Osteoblast (primary cell): ENCODE measurements around the gene SLC11A2. TPM values are rescaled to one million over a fixed set of nuclear protein-coding genes. Genes with fewer than 3 reads are reported as not detected.

Experiments used
- DNase-seq: peaks from one replicate; pipeline ENCODE4 v3.0.0; 2011; ENCODE audit warnings: low spot score, mixed read lengths; ENCODE audit not compliant: insufficient read length; ENCODE audit errors: missing footprints
- H2AFZ ChIP-seq: 2 replicates; pipeline ENCODE4 v1.6.0; 2011; ENCODE audit warnings: mild to moderate bottlenecking, low read length
- H3K27ac ChIP-seq: 2 replicates; pipeline ENCODE4 v1.5.1; 2011; ENCODE audit warnings: mild to moderate bottlenecking, low read depth, low read length, moderate library complexity
- H3K27me3 ChIP-seq: 2 replicates; pipeline ENCODE4 v1.6.0; 2012; ENCODE audit warnings: mild to moderate bottlenecking, control low read depth, inconsistent platforms, low read length, moderate library complexity; ENCODE audit not compliant: insufficient read depth
- H3K36me3 ChIP-seq: 2 replicates; pipeline ENCODE4 v1.5.1; 2011; ENCODE audit warnings: mild to moderate bottlenecking, low read length, control low read depth, moderate library complexity; ENCODE audit not compliant: insufficient read depth
- H3K4me1 ChIP-seq: 2 replicates; pipeline ENCODE4 v1.5.1; 2011; ENCODE audit warnings: mild to moderate bottlenecking, low read length, control low read depth, moderate library complexity; ENCODE audit not compliant: insufficient read depth
- H3K4me2 ChIP-seq: 2 replicates; pipeline ENCODE4 v1.6.0; 2011; ENCODE audit warnings: mild to moderate bottlenecking, low read length; ENCODE audit not compliant: insufficient read depth
- H3K4me3 ChIP-seq: fragments of 200-600 bp; sonication (generic); 3 replicates; pipeline ENCODE4 v1.5.1; 2012; ENCODE audit warnings: mild to moderate bottlenecking, low read length, inconsistent platforms; ENCODE audit not compliant: insufficient read depth
- H3K79me2 ChIP-seq: 2 replicates; pipeline ENCODE4 v1.6.0; 2012; ENCODE audit warnings: mild to moderate bottlenecking, low read length, control low read depth, inconsistent platforms; ENCODE audit not compliant: insufficient read depth
- H3K9me3 ChIP-seq: 2 replicates; pipeline ENCODE4 v1.5.1; 2011; ENCODE audit warnings: low read depth, low read length, control low read depth
- H4K20me1 ChIP-seq: 2 replicates; pipeline ENCODE4 v1.6.0; 2012; ENCODE audit warnings: mild to moderate bottlenecking, low read length, control low read depth; ENCODE audit not compliant: insufficient read depth
- CTCF ChIP-seq: IDR thresholded peaks from 2 replicates; pipeline ENCODE4 v1.5.1; 2011; ENCODE audit warnings: mild to moderate bottlenecking, low read depth, low read length, moderate library complexity; ENCODE audit errors: extremely low read depth
- total RNA-seq: library from RNA; depleted of rRNA; stranded (reverse); fragments of >200 nt; gene quantifications from 2 replicates; pipeline ENCODE4 v1.2.3, GENCODE V29; 2012

Gene SLC11A2
- total RNA-seq, 1 donor, result 64.4 TPM

GRCh38 chr12:50948798-50949197 is 77.4 kb downstream of the SLC11A2 start:
- Histone ChIP-seq H3K36me3 (no peaks in the 10 kb centered on the region), H3K27ac (no peak overlapping the region), H3K4me1 (peaks cover 5% of the 10 kb centered on the region), H3K4me2 (no peak overlapping the region), H4K20me1 (no peaks in the 10 kb centered on the region), H3K4me3 (no peak overlapping the region), H3K79me2 (no peaks in the 10 kb centered on the region), H3K9me3 (no peaks in the 10 kb centered on the region), H2AFZ (no peak overlapping the region), H3K27me3 (no peaks in the 10 kb centered on the region)
- TF ChIP-seq CTCF, result no peak
- DNase-seq, result peak; percentile 69

- peak; percentile 54 for DNase-seq
- no peaks in the 10 kb centered on the region for H4K20me1 ChIP-seq
- no peaks in the 10 kb centered on the region for H3K9me3 ChIP-seq
- H2AFZ ChIP-seq, result no peak overlapping the region
- H3K27ac ChIP-seq, result no peak overlapping the region
- H3K36me3 ChIP-seq, result no peaks in the 10 kb centered on the region
- H3K4me3 ChIP-seq, result no peak overlapping the region
- no peak for TF ChIP-seq CTCF
- peaks cover 5% of the 10 kb centered on the region for H3K4me1 ChIP-seq
- H3K4me2 ChIP-seq, result no peak overlapping the region
- no peaks in the 10 kb centered on the region for H3K79me2 ChIP-seq
- H3K27me3 ChIP-seq, result no peaks in the 10 kb centered on the region
Observed at GRCh38 chr12:50947933-50948626, 78.1 kb downstream of the SLC11A2 start.

- TF ChIP-seq CTCF, result no peak
- no peak overlapping the region for H3K4me3 ChIP-seq
- H3K79me2 ChIP-seq, result no peaks in the 10 kb centered on the region
- H3K4me2 ChIP-seq, result no peak overlapping the region
- DNase-seq, result no peak
- H3K27ac ChIP-seq, result no peak overlapping the region
- peaks cover 13% of the 10 kb centered on the region for H3K4me1 ChIP-seq
- H4K20me1 ChIP-seq, result no peaks in the 10 kb centered on the region
- no peaks in the 10 kb centered on the region for H3K9me3 ChIP-seq
- H3K27me3 ChIP-seq, result no peaks in the 10 kb centered on the region
- no peak overlapping the region for H2AFZ ChIP-seq
- H3K36me3 ChIP-seq, result no peaks in the 10 kb centered on the region
Observed at GRCh38 chr12:50937653-50938052, 88.5 kb downstream of the SLC11A2 start.

GRCh38 chr12:50936821-50937530 is 89.2 kb downstream of the SLC11A2 start:
- DNase-seq, result peak; percentile 31
- no peaks in the 10 kb centered on the region for H4K20me1 ChIP-seq
- no peak overlapping the region for H3K27ac ChIP-seq
- TF ChIP-seq CTCF, result no peak
- no peak overlapping the region for H3K4me2 ChIP-seq
- H3K4me3 ChIP-seq, result no peak overlapping the region
- no peaks in the 10 kb centered on the region for H3K79me2 ChIP-seq
- H3K36me3 ChIP-seq, result no peaks in the 10 kb centered on the region
- no peaks in the 10 kb centered on the region for H3K9me3 ChIP-seq
- peaks cover 13% of the 10 kb centered on the region for H3K4me1 ChIP-seq
- H2AFZ ChIP-seq, result no peak overlapping the region
- H3K27me3 ChIP-seq, result no peaks in the 10 kb centered on the region
